Smooth muscle cell (in vitro differentiated cells): ENCODE results near the gene ERCC6. TPM values are rescaled to one million over a fixed set of nuclear protein-coding genes. Genes with fewer than 3 reads are reported as not detected.

ENCODE experiments used
- DNase-seq: peaks from one replicate; lab custom pipeline; 2025; ENCODE audit not compliant: unreplicated experiment; lab: John Stamatoyannopoulos, UW
- H2AFZ ChIP-seq: fragments of 200-600 bp; sonication (generic); 2 replicates; pipeline ENCODE4 v1.6.0; 2016; ENCODE audit warnings: antibody characterized with exemption, low read depth, mild to moderate bottlenecking
- H3F3A ChIP-seq: fragments of 200-600 bp; sonication (generic); 2 replicates; pipeline ENCODE4 v1.6.0; 2017; ENCODE audit warnings: antibody characterized with exemption, low read depth
- H3K27ac ChIP-seq: fragments of 200-600 bp; sonication (generic); 2 replicates; pipeline ENCODE4 v1.5.1; 2016; ENCODE audit warnings: low read depth, mild to moderate bottlenecking
- H3K27me3 ChIP-seq: fragments of 200-600 bp; sonication (generic); 2 replicates; pipeline ENCODE4 v1.6.1; 2016; ENCODE audit warnings: low read depth, mild to moderate bottlenecking
- H3K36me3 ChIP-seq: fragments of 200-600 bp; sonication (generic); 2 replicates; pipeline ENCODE4 v1.5.1; 2016; ENCODE audit warnings: low read depth
- H3K4me1 ChIP-seq: fragments of 200-600 bp; sonication (generic); 2 replicates; pipeline ENCODE4 v1.5.1; 2016; ENCODE audit warnings: low read depth
- H3K4me2 ChIP-seq: fragments of 200-600 bp; sonication (generic); 2 replicates; pipeline ENCODE4 v1.6.0; 2016; ENCODE audit warnings: mild to moderate bottlenecking
- H3K4me3 ChIP-seq: fragments of 200-600 bp; sonication (generic); 2 replicates; pipeline ENCODE4 v1.5.1; 2016; ENCODE audit warnings: mild to moderate bottlenecking
- H3K79me2 ChIP-seq: fragments of 200-600 bp; sonication (generic); 2 replicates; pipeline ENCODE4 v1.6.0; 2016; ENCODE audit warnings: low read depth, mild to moderate bottlenecking
- H3K9ac ChIP-seq: fragments of 200-600 bp; sonication (generic); 2 replicates; pipeline ENCODE4 v1.6.0; 2016; ENCODE audit warnings: low read depth
- H3K9me3 ChIP-seq: fragments of 200-600 bp; sonication (generic); replicated peaks from 2 replicates; pipeline ENCODE4 v1.5.1; 2016; ENCODE audit warnings: low read depth
- H4K20me1 ChIP-seq: fragments of 200-600 bp; sonication (generic); 2 replicates; pipeline ENCODE4 v1.6.0; 2016; ENCODE audit warnings: low read depth
- whole genome bisulfite sequencing: methylation state at CpG from one replicate; pipeline ENCODE4 v1.1.7; 2016; ENCODE audit warnings: low lambda C conversion rate; 5-methylcytosine and 5-hydroxymethylcytosine counted together
- polyA plus RNA-seq: library from polyadenylated mRNA; unstranded; fragments of >200 nt; fragmentation: Nextera tagmentation; extraction: Ambion mirVana; gene quantifications from 2 replicates; pipeline ENCODE4 v1.2.1, GENCODE V29; 2016
- total RNA-seq: library from RNA; depleted of rRNA; stranded (reverse); fragments of >200 nt; gene quantifications from 2 replicates; pipeline ENCODE4 v1.2.3, GENCODE V29; 2014
- TF ChIP-seq, protein P1 (sequence below): fragments of 200-600 bp; sonication (generic); IDR thresholded peaks from 2 replicates; pipeline ENCODE4 v1.5.1; 2017; ENCODE audit warnings: borderline replicate concordance, mild to moderate bottlenecking, antibody characterized with exemption; ENCODE audit not compliant: insufficient read depth, poor library complexity, severe bottlenecking

The ERCC6 gene
- total and polyA plus RNA-seq, 2 experiments from 2014 or later: 7.2 to 14.9 TPM

DNA sequence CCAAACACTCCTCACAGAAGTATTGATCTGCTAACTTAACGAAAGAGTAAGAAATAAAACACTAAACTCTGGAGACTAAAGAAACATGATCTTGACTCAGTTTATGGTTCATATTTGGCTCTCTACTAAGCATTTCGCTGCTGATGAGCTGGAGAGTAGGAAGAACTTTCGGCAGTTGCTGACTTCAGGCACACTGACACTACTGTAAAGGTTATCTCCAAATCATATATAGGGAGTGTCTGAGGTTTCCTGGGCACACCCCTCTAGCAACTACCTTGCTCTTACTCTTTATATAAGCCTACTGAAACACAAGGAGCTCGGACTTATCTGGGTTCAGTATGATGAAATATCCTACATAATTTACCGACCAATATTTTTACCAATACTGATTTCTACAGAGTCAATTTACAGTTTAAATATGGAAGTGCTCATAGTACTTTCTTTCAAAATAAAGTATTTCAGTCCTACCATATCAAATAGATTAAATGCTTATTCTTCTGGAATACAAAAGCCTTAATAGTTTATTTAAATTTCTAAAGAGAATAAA, 39.5 kb downstream of the ERCC6 start:
- no peak for DNase-seq
- TF ChIP-seq, protein P1, sequence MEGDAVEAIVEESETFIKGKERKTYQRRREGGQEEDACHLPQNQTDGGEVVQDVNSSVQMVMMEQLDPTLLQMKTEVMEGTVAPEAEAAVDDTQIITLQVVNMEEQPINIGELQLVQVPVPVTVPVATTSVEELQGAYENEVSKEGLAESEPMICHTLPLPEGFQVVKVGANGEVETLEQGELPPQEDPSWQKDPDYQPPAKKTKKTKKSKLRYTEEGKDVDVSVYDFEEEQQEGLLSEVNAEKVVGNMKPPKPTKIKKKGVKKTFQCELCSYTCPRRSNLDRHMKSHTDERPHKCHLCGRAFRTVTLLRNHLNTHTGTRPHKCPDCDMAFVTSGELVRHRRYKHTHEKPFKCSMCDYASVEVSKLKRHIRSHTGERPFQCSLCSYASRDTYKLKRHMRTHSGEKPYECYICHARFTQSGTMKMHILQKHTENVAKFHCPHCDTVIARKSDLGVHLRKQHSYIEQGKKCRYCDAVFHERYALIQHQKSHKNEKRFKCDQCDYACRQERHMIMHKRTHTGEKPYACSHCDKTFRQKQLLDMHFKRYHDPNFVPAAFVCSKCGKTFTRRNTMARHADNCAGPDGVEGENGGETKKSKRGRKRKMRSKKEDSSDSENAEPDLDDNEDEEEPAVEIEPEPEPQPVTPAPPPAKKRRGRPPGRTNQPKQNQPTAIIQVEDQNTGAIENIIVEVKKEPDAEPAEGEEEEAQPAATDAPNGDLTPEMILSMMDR: no peak
- no peak overlapping the region for H3K27ac ChIP-seq
- no peaks in the 10 kb centered on the region for H3K27me3 ChIP-seq
- no peaks in the 10 kb centered on the region for H3K9me3 ChIP-seq
- H3K36me3 ChIP-seq: no peaks in the 10 kb centered on the region
- 94% methylated on average over 5 of the region's 5 CpGs for WGBS
- H3F3A ChIP-seq: no peaks in the 10 kb centered on the region
- no peak overlapping the region for H3K9ac ChIP-seq
- no peaks in the 10 kb centered on the region for H3K79me2 ChIP-seq
- no peak overlapping the region for H3K4me3 ChIP-seq
- H2AFZ ChIP-seq: no peak overlapping the region
- H4K20me1 ChIP-seq: peaks cover 16% of the 10 kb centered on the region
- H3K4me1 ChIP-seq: no peaks in the 10 kb centered on the region
- no peak overlapping the region for H3K4me2 ChIP-seq

DNA sequence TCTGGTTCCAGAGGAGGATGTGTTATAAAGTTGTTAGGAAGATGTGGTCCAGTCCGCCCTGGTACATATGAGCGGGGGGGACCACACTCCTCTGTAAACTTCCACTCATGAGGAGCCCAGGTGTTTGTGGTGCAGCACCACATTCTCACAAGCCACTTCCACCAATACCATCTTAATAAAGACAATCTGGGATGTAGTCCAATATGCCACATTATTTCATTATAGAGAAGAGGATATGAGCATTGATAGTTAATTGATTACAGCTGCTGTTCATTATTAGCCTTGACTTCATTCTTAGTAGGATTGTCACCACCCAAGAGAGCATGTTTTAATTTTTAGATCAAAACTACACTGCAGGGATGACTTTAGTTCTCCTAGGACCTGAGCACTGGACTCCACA, 40.5 kb downstream of the ERCC6 start:
- Histone ChIP-seq H3K4me3 (no peak overlapping the region), H3K36me3 (no peaks in the 10 kb centered on the region), H3K9ac (no peak overlapping the region), H2AFZ (no peak overlapping the region), H3K27ac (no peak overlapping the region), H3K9me3 (no peaks in the 10 kb centered on the region), H3K79me2 (no peaks in the 10 kb centered on the region), H3F3A (no peaks in the 10 kb centered on the region), H3K4me1 (no peaks in the 10 kb centered on the region), H4K20me1 (peaks cover 16% of the 10 kb centered on the region), H3K4me2 (no peak overlapping the region), H3K27me3 (no peaks in the 10 kb centered on the region)
- TF ChIP-seq, protein P1: no peak
- no peak for DNase-seq
- WGBS: 94% methylated on average over 2 of the region's 2 CpGs

DNA sequence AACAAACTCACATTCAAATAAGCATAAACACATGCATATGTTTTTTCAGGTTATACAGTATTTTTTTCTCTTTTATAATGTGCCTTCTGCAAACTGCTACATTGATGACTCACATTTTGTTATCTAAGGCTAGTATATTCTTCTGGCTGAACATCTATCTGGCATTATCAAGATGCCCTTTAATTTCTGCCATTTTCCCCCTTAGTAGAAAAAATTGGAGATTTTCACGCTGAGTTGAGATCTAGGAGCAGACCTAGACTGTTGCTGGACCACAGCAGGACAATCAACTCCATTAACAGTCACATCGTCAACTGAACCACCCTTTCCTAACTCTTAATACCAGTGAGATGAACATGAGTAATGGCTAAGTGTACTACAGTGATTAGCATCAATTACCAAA, 41.6 kb downstream of the ERCC6 start:
- Histone ChIP-seq H3K36me3 (no peaks in the 10 kb centered on the region), H3K79me2 (no peaks in the 10 kb centered on the region), H3K9ac (no peak overlapping the region), H3K4me1 (no peaks in the 10 kb centered on the region), H3K27ac (no peak overlapping the region), H3K27me3 (no peaks in the 10 kb centered on the region), H3K9me3 (no peaks in the 10 kb centered on the region), H2AFZ (no peak overlapping the region), H3F3A (no peaks in the 10 kb centered on the region), H3K4me2 (no peak overlapping the region), H3K4me3 (no peak overlapping the region), H4K20me1 (peaks cover 16% of the 10 kb centered on the region)
- 74% methylated on average over 2 of the region's 2 CpGs for WGBS
- TF ChIP-seq, protein P1: no peak
- no peak for DNase-seq

DNA sequence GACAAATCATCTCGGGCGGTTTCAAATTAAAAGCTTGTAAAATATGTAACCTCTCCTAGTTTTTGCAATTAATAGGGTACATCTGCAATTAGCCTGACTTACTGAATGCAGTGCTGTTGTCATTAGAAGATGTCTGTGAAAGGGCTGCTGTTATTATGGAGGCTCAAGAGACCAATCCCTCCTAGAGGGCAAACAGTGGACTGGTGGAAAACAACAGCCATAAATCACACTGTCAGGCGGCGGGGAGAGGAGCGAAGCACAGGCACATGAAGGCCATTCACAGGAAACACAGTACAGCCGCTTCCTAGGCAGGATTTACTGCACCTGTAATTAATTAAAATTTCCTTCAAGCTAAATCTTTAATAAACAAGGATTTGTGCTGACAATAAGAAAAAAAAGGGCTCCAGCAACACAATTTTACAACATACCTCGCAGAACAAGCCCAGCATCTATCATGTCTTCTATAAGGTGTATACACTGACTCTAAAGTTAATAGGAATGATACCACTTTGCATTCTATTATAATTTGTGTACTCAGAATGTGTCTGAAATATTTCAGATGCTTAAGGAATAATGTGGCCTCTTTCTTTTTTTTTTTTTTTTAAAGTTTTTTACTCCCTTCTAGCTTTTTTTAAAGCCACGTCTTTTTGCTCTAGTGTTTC, 50.7 kb downstream of the ERCC6 start:
- H3K4me2 ChIP-seq: no peak overlapping the region
- H3K27ac ChIP-seq: no peak overlapping the region
- TF ChIP-seq, protein P1: no peak
- H3K36me3 ChIP-seq: no peaks in the 10 kb centered on the region
- peaks cover 46% of the 10 kb centered on the region for H4K20me1 ChIP-seq
- no peaks in the 10 kb centered on the region for H3K79me2 ChIP-seq
- H3K4me3 ChIP-seq: no peak overlapping the region
- no peaks in the 10 kb centered on the region for H3K9me3 ChIP-seq
- WGBS: 69% methylated on average over 8 of the region's 8 CpGs
- peaks cover 7% of the 10 kb centered on the region for H3K4me1 ChIP-seq
- H3F3A ChIP-seq: no peaks in the 10 kb centered on the region
- no peaks in the 10 kb centered on the region for H3K27me3 ChIP-seq
- no peak for DNase-seq
- H3K9ac ChIP-seq: no peak overlapping the region
- H2AFZ ChIP-seq: no peak overlapping the region
